HG03139 (cell line): ENCODE results near the gene CRAT.

Source experiments
- ATAC-seq: cut with Tn5 transposase; IDR thresholded peaks from one replicate; pipeline ENCODE4 v1.9.1; 2021; ENCODE audit not compliant: unreplicated experiment

Gene CRAT

DNA sequence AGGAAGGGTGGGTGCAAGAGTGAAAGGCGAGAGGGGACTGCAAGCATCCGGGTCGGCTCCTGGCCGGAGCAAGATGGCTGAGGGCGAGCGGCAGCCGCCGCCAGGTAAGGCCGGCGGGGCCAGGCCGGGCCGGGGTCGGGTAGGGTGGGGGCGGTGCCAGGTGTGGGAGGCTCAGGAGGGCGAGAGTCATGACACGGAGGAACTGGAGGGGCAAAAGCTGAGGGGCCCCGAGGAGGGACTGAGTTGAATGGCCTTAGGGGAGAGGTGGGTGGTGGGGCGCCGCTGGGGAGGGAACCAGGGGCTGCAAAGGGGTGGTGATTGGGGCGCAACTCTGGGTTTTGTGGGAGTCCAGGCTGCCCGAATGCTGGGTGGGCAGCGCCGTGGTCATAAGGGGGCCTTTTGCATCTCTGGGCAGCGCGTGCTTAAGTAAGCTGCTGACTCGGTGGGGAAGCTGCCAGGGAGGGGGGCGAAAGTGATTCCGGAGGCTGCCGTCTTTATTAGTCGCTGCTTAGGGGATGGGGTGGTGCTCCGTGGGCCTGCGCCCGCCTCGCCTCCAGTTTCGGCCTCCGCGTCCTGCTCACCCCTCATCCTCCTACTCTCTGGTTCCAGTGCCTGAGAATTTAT is 1.0 kb upstream of the CRAT start:
- ATAC-seq: peak; percentile 12

DNA sequence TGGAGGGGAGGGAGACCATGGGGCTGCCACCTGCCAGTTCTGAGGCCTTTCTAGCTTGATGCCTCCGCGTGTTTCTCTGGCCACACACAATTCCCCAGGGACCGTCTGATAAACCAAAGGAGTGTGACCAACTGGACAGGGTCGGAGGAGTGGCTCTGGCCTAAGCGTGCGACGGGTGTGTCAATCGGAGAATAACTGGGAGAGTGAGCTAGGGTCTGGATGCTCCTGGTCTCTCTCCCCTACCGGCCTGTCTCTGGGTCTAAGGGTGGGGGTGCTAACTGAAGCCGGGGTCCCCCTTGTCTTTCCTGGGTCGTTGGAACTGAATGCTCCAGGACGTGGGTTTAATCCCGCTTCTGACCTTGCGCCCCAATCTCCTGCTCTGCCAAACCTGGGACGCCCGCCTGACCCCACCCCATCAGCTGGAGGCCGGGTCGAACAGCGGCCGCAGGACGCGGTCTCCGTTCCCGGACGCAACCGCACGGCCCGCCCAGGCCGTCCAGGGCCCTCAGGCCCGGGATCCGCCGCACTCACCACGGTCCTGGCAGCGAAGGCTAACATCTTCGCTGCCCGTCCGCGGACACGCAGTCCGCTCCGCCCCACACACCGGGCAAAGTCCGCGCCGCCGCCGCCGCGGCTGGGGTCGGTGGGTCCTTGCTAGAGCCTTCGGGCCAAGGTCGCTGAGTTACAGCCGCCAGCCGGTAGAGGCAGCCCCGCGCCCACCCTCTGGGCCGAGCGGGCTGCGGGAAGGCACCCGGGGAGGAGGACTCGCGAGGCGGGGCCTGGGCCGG is 447 bp downstream of the CRAT start:
- peak; percentile 4 for ATAC-seq

DNA sequence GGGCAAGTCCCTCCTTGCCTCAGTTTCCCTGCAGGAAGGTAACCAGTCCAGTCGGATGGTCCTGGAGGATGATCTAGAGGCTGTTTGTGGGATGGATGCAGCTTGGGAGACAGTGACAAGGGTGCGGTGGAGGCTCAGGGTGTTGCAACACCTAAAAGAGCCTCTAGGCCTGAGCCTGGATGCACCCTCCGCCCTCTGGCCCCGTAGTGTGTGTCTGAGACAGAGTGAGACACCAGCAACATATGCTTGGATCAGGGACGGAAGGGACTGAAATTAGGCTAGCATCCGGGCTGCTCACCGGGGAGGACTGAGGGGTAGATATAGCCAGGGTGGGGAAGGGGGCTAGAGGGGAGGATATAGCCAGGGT is 1.1 kb downstream of the CRAT start:
- ATAC-seq: no peak

DNA sequence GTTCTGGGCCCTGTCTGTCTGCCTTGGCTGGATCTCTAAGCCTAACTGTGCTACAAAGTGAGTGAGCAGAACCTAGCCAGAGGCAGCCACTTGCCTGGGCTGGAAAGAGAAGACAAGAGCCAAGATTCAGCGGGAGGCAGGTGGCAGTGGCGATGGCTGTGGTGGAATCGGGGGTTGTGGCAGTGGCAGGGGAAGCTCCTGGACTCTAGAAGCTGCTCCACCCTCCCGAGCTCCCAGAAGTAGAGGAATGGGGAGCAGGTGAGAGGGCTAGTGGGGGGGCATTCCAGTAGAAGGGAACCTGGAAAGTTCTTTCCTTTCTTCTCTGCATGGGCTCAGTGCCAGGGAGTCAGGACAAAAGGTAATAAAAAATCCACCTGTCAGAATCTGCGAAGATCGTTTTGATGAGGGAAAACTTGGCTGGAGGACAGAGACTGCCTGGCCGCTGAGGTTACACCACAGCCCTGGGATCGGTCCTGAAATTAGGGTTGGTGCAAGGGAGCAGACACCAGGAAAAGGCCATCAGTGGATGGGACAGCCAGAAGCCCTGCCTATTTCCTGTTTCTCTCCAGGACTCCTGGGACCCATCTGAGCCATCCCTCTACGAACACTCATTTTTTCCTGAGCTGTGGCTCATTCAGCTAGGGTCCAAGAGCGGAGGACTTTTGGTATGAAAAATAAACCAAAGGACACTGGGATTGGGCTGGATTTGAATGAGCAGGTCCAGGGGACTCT is 1.6 kb downstream of the CRAT start:
- ATAC-seq: no peak

DNA sequence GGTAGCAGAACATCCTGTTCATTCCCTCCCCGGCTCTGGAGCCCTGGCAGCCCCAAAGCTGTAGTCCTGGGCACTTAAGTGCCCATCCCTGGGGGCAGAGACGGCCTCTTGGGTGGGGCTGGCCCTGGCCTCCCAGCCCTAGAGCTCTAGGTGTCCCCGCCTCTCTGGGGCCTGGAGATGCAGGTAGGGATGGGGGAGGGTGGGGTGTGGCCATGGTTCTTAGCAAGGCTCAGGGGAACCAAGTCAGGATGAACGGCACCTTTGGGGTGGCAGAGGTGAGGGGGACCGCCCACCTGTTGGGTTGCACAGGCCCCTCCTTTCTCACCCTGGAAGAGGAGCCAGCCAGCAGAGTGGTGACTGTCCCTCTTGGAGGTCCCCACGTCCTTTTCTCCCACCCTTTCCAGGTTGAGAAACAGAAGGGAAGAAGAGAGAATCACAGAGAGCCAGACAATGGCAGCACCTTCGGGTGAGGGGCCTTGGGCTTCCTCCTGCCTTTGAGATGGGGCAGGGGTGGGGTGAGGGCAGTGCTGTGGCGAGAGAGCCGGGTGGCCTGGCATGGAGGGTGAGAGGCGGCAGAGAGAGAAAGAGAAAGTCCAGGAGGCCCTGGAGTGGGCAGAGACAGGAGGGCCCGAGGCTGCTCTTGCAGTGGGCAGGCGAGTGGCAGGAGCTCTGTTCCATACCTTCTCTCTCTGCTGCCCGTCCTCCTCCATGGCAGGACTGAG is 2.3 kb downstream of the CRAT start:
- no peak for ATAC-seq

DNA sequence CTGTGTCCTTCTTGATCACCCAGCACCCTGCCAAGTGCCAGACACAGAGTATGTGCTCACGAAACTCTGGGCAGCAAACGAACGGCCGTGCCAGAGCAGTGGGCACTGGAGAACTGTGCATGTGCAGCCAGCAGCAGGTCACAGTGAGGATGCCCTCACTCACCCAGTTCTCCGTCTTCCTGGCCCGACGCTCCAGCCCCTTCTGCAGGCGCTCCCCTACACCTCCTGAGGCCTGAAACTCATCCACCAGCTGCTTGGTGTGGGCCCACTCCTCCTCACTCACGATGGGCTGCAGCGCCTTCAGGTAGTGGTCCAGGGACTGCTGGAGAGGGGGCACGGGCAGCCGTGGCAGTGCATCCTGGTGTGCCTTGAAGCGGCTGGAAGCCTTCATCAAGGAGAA is 2.9 kb downstream of the CRAT start:
- ATAC-seq: no peak

DNA sequence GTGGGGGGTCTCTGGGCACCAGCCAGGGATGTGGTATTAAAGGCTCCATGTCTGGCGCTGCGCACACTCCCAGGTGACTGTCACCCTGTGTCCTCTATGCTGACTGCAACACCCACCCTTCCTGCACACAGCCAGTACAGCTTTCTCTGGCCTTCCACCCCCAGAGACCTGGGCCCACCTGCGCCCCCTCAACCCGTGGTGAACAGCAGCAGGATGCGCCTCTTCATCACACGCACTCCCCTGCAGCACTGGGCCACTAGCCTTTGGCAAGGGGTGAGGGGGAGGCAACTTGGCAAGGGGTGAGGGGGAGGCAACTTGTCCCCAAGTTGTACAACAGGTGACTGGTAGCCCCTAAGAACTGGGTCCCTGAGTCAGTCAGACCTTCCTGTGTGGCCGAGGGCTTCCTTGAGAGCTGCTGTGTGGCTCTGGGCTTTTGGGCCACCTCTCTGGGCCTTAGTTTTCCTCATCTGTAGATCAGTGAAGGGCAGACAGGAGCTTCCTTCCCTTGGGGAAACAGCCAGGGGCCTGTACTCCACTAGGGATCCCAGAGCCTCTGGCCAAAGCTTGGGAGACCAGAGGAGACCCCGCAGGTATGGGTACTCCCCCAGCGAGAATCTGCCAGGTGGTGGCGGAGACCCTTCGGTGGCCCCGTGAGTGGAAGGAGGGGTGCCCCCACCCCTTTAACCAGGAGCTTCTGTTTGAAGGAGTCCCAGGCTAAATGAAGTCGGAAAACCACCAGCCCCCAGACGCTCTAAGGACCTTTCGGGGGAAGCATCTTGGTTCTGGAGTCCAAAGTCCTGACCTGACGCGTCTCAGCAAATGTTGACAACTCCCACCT is 4.5 kb downstream of the CRAT start:
- ATAC-seq: no peak

DNA sequence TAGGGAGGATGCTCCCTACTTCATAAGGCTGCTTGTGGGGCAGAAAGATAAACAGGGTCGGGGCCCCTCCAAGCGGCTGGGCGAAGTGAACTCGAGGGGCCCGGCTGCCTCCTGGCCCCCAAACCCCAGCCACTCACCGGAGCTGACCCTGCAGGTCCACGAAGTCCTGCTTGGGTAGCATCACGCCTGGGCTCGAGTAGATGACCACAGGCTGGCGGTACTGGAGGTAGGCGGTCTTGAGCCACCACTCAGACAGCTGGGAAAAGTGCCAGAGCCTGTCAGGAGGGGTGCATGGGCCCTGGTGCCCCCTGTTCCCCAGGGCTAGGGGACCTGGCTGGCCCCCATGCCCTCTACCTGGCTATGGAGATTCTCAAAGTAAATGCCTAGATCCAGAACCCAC is 6.5 kb downstream of the CRAT start:
- no peak for ATAC-seq

DNA sequence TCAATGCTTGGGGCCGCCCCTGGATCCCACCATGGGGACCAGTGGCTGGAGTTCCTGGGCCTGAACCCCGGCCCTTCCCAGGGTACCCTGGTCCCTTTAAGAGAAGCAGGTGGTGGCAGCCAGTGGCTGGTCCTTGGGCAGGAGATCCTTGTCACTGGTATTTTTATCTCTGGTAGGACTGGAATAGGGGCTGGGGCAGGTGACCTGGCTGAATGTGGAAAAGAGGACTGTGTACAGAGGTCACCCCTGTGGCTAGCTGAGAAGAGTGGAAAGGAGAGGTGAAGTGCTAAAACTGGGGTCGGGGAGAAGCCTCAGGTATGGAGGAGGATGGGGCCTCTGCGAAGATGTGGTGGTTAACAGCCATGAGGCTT is 7.0 kb downstream of the CRAT start:
- no peak for ATAC-seq

DNA sequence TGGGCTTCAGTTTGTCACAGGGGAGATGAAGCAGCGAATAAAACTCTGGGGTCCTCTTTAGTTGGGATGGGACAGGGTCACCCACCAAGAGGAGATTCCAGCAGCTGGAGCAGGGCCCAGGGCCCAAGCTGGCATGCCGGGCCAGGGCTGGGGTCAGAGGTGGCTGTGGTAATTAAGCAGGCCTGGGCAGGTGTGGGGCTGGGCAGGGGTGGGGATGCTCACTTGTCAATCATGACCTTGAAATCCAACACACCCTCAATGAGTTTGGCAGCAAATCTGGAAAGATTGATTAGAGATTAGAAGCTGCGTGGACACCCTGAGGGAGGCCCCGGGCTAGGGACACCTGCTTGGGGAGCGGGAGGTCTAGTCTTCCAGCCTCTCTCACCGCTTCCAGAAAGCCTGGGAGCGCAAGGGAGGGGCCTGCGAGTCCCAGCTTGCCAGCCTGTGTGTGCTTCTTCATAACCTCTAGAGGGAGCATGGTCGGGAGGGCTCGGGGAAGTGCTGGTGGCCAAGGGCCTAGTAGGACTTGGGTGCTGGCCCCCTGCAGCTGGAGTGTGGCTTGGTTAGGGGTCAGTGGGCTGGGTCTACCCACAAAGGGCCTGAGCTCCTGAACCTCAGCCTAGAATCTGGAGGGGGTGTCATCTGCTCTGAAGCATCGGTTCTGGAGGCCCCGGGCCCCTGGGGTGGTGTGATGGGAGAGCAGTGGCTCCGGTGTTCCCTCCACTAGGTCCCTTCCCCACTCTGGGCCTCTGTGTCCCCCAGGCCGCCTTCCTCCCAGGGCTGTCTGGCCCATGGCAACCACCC is 7.6 kb downstream of the CRAT start:
- ATAC-seq: no peak

DNA sequence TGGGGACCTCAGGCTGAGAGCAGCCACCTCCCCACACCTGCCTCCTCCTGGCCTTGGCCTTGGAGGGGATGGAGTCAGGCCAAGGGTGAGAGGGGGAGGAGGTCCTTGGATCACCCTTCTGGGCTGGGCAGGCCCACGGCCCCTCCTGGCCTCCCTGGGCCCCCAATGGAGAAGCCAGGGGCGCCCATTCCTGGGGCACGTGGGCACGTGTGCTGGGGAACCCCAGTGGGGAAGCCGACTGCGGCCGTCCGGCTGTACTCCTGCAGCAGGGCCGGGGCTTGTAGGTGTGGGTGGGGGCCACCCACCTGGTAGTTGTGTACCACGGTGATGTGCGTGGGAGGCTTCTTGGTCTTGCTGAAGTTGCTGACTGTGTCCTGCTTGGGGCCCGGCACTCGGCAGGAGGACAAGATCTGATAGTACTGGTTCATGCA is 8.5 kb downstream of the CRAT start:
- ATAC-seq: no peak

DNA sequence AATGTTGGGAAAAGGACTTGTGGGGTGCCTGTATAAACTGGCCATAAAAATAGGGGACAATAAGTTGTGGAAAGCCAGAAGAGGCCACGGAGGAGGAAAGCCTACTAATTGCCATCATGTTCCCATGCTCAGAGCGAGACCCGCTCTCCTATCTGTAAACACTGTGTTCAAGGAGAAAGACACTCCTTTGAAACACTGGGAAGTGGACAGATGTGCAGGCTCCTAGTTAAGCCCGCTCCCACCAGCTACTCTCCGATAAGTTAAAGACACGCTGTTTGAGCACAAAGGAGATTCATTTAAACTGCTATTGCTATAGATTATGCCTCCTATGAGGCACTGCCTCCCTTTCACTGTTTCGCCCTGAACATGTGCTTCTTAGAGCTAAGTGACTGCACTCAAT is 9.3 kb downstream of the CRAT start:
- ATAC-seq: no peak

DNA sequence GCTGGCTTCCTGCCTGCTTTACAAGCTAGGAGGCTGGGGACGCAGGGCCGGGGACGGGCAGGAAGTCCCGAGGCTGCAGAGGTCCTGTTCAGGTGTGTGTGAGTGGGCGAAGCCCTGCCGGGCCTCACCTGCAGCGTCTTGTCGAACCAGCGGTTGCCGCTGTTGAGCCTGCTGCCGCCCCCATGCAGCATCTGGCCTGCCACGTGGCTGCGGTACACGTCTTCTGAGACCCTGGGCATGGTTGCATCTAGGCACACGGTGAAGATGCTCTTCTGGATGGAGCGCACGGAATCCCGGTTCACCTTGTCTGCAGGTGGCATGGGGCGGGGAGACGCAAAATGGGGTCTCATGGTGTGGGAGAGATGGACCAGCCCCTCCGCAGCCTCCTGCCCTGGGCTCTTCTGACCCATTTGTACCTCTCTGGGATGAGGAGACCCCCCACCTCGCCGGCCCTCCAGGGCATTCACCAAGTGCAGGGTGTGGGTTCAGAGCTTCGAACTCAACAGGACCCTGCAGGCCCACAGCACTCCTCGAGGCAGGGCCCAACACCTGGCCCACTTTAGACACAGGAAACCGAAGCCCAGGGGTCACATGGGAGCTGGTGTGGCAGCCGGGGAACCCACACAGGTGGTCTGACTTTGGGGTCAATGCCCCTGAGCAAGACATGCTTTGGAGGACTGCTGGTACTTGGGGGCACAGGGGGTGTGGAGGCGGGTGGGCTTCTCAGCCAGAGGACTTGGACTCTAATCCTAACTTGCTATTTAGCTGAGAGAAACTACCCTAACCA is 10.0 kb downstream of the CRAT start:
- ATAC-seq: no peak

DNA sequence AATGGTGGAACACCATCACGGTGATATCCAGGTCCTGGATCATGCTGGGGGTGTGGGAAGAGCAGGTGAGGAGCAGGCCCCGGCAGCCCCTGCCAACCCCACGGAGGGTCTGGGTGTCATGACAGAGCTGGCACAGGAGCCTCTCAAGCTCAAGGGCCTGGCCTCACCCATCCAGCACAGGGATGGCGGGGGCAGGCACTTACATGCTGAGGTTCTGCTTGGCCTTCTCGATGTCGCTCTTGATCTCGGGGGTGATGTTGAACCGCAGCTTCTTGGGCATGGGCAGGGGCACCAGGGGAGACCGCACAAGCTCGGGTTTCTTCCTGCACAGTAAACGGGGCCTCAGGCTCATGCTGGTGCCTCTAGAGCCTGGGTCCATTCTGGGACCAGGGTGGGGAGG is 12.3 kb downstream of the CRAT start:
- ATAC-seq: no peak

DNA sequence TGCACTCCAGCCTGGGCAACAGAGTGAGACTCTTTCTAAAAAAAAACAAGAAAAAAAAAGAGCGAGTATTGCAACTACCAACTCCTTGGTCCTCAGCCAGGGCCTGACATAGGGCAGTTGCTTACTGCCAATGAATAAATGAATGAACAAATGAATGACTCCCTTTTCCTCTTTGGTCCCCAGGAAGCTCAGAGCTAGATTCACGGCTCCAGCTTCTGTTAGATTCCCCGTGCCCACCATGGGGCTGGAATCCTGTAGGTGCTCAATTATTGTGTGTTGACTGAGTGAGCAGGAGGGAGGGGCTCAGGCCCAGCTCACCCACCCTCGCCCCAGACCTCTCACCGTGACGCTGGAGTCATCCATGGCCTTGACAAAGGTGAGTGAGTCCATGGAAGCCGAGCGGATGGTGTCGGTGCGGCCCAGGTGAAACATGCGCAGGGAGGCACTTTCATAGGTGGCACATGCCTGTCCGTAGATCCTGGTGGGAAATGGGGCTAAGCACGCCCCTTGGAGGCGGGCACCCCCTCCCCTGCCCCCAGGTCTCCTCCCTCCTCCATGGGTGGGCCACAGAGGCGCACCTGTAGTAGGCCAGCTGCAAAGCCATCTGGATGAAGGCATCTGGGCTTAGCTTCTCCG is 12.8 kb downstream of the CRAT start:
- no peak for ATAC-seq

DNA sequence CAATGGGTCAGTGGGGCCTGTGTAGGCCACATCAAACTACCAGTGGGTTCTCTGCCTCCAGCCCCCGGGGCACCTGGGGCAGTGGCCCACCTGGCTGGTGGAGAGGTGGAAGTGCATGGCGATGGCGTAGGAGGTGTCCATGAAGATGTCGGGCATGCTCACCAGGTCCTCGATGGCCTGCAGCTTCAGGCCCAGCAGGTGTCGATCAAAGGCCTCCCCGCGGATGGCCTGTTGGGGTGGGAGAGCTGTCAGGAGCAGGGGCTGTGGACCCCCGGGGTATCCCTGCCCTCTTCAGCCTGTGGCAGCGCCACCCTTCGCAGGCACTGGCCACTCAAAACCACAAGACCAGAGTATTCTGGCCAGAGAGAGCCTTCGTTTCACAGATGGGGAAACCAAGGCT is 14.7 kb downstream of the CRAT start:
- ATAC-seq: no peak

DNA sequence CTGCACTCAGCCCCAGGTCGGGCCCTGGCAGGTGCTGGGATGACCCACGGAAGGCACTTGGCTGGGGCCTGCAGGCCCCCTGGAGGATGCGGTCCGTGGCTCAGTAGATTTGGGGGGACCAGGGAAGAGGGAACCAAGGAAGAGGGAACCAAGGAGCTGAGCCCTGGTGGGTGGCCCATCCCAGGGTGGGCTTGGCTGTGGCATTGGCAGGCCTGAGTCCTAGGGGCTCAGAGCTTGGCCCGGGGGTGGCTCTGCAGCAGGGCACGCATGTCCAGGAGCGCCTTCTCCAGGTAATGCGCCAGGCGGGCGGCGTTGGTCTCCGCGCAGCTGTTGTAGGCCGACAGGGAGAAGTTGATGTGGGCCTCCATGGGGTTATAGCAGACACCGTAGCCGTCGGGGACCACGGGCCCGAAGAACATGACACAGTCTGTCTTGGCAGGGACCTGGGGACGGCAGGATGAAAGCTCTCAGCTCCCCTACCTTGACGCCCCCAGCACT is 15.4 kb downstream of the CRAT start:
- ATAC-seq: no peak

DNA sequence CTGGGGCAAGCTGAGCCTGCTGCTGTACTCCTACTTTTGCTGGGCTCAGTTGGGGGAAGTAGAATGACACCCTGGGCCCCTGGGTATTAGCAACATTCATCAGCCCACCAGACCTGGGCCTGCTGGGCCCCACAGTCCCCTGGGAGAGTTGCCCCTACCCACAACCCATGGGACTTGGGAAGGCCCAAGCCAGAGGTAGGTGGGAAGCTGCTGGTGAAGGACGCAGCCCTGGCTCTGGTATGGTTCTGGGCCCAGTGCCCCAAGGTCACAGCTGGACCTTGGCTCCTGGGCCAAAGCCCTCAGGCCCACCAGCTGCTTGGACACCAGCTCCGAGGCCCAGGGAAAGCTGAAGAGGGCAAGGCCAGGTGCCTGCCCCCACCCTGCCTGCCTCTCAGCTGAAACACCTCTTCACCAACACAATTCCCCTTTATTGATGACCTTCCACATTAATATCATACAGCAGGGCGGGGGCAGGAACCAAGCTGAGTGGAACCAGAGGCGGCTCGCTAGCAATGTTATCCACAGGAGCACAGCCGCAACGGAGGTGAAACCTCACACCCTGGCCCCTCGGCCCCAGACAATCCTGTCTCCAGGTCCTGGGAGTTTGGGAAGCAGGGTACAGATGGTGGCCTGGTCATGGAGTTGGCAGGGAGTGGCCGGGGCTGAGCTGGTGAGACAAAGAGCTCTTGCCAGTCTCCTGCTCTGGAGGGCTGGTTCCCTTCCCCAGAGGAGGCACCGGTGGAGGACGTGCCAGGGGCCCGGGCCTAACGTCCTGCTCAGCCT is 16.0 kb downstream of the CRAT start:
- no peak for ATAC-seq
